Aorta (tissue), 5 donors: ENCODE results near the gene FGR. TPM values are rescaled to one million over a fixed set of nuclear protein-coding genes. Genes with fewer than 3 reads are reported as not detected.

Source experiments
- ATAC-seq: fragments of 200-7000 bp; cut with Tn5 transposase; one replicate; pipeline ENCODE4 v1.9.1; 2022; ENCODE audit warnings: moderate library complexity; ENCODE audit not compliant: low FRiP score
- DNase-seq, 2 donors: peaks; one replicate each; pipeline ENCODE4 v3.0.0-alpha.2; 2020
- H3K27ac ChIP-seq, 2 donors: one replicate each; pipeline ENCODE4 v1.5.1; 2013; ENCODE audit warnings: low read length in 2 of 2, mild to moderate bottlenecking in 2 of 2, moderate library complexity in 2 of 2, control low read depth in 1 of 2, inconsistent platforms in 1 of 2, low read depth in 1 of 2
- H3K27me3 ChIP-seq, 2 donors: one replicate each; pipeline ENCODE4 v1.6.1; 2013; ENCODE audit warnings: control low read depth in 1 of 2, low read length in 1 of 2, mild to moderate bottlenecking in 1 of 2, moderate library complexity in 1 of 2; ENCODE audit not compliant: insufficient read depth in 2 of 2, control insufficient read depth in 1 of 2
- H3K36me3 ChIP-seq, 2 donors: one replicate each; pipeline ENCODE4 v1.6.1; 2013; ENCODE audit warnings: control low read depth in 1 of 2, low read length in 1 of 2, mild to moderate bottlenecking in 1 of 2; ENCODE audit not compliant: insufficient read depth in 2 of 2, control insufficient read depth in 1 of 2
- H3K4me1 ChIP-seq, 2 donors: one replicate each; pipeline ENCODE4 v1.6.1; 2013; ENCODE audit warnings: low read length in 2 of 2, control low read depth in 1 of 2, mild to moderate bottlenecking in 1 of 2, moderate library complexity in 1 of 2; ENCODE audit not compliant: insufficient read depth in 2 of 2, control insufficient read depth in 1 of 2
- H3K4me3 ChIP-seq, 2 donors: one replicate each; pipeline ENCODE4 v1.5.1; 2013; ENCODE audit warnings: low read length in 2 of 2, control low read depth in 1 of 2, mild to moderate bottlenecking in 1 of 2
- H3K9me3 ChIP-seq: one replicate; pipeline ENCODE4 v1.6.1; 2013; ENCODE audit warnings: mild to moderate bottlenecking, low read length; ENCODE audit not compliant: control insufficient read depth
- WGBS, 2 donors: extraction: QIAGEN DNeasy Blood & Tissue Kit; methylation state at CpG; one replicate each; pipeline ENCODE4 v1.1.7; 2013; 5-methylcytosine and 5-hydroxymethylcytosine counted together
- intact Hi-C, 2 donors: fragments of 100-400 bp; cut with DNase I; formaldehyde crosslinking; loops; one replicate each; pipeline versions ENCODE4 v1.14.2 to v1.15.0; 2022
- polyA plus RNA-seq, 2 donors: library from polyadenylated mRNA; stranded (reverse); fragments of 200-250 nt; gene quantifications; one replicate each; pipeline ENCODE4 v1.2.3, GENCODE V29; 2013
- total RNA-seq, 2 donors: library from RNA; stranded (reverse); fragmentation: NEBNext Ultra II Directional; extraction: Animal tissue kit (Norgen Biotek cat#: 25700); gene quantifications; one replicate each; pipeline ENCODE4 v1.2.1, GENCODE V29; 2021
- donor health status: healthy with polysubstance abuse.
- donor health status: Bipolar disorder and iron deficiency.
- donor health status: DM: no; HTN: no; CAD: no.
- donor health status: DM: no; HTN: no; CAD: no.
- donor health status: DM: yes; HTN: yes; CAD: no.

FGR gene
- total and polyA plus RNA-seq, 4 donors, result 2.8 to 21.7 (median 12.1) TPM

- H3K27me3 ChIP-seq, result no peaks in the 10 kb centered on the region
- intact Hi-C loops, result no loop called here
- no peaks in the 10 kb centered on the region for H3K4me1 ChIP-seq
- H3K27ac ChIP-seq, result no peak overlapping the region
- DNase-seq, result no peak
- no peaks in the 10 kb centered on the region for H3K36me3 ChIP-seq
- no peaks in the 10 kb centered on the region for H3K9me3 ChIP-seq
- no peak overlapping the region for H3K4me3 ChIP-seq
- WGBS, 2 donors, result 85 to 92% methylated on average over 2 of the region's 2 CpGs
- no peak for ATAC-seq
Measured at GRCh38 chr1:27617420-27617819, 17.6 kb downstream of the FGR start.

- H3K36me3 ChIP-seq, result no peaks in the 10 kb centered on the region
- H3K4me3 ChIP-seq, result no peak overlapping the region
- no peaks in the 10 kb centered on the region for H3K27me3 ChIP-seq
- 96 to 98% methylated on average over 2 of the region's 2 CpGs for WGBS, 2 donors
- ATAC-seq (no peak), DNase-seq (no peak)
- H3K9me3 ChIP-seq, result no peaks in the 10 kb centered on the region
- intact Hi-C loops, result no loop called here
- H3K27ac ChIP-seq, result no peak overlapping the region
- no peaks in the 10 kb centered on the region for H3K4me1 ChIP-seq
Measured at GRCh38 chr1:27616441-27616840, 18.5 kb downstream of the FGR start.

GRCh38 chr1:27615346-27616192, 19.4 kb downstream of the FGR start:
- no peak overlapping the region for H3K4me3 ChIP-seq
- no peak overlapping the region for H3K27ac ChIP-seq
- intact Hi-C loops, result no loop called here
- H3K36me3 ChIP-seq, result no peaks in the 10 kb centered on the region
- peak; percentile 6 for ATAC-seq
- H3K27me3 ChIP-seq, result no peaks in the 10 kb centered on the region
- DNase-seq, result no peak
- 71 to 76% methylated on average over 41 of the region's 41 CpGs for whole genome bisulfite sequencing, 2 donors
- no peaks in the 10 kb centered on the region for H3K4me1 ChIP-seq
- no peaks in the 10 kb centered on the region for H3K9me3 ChIP-seq

- Histone ChIP-seq H3K4me1 (no peaks in the 10 kb centered on the region), H3K27me3 (no peaks in the 10 kb centered on the region), H3K4me3 (no peak overlapping the region), H3K36me3 (no peaks in the 10 kb centered on the region), H3K9me3 (no peaks in the 10 kb centered on the region), H3K27ac (no peak overlapping the region)
- 9 to 14% methylated on average over 26 of the region's 26 CpGs for whole genome bisulfite sequencing, 2 donors
- no peak for DNase-seq
- intact Hi-C loops, result no loop called here
- peak; percentile 35 for ATAC-seq
Measured at GRCh38 chr1:27614625-27615344, 20.2 kb downstream of the FGR start.

GRCh38 chr1:27614043-27614624, 20.9 kb downstream of the FGR start:
- DNase-seq (no peak), ATAC-seq (no peak)
- intact Hi-C loops, result no loop called here
- 80 to 81% methylated on average over 16 of the region's 16 CpGs for WGBS, 2 donors
- H3K27me3 ChIP-seq, result no peaks in the 10 kb centered on the region
- no peaks in the 10 kb centered on the region for H3K4me1 ChIP-seq
- H3K4me3 ChIP-seq, result no peak overlapping the region
- no peaks in the 10 kb centered on the region for H3K9me3 ChIP-seq
- H3K27ac ChIP-seq, result no peak overlapping the region
- H3K36me3 ChIP-seq, result no peaks in the 10 kb centered on the region

GRCh38 chr1:27612718-27613117, 22.3 kb downstream of the FGR start:
- Histone ChIP-seq H3K36me3 (no peaks in the 10 kb centered on the region), H3K27ac (no peak overlapping the region), H3K4me3 (no peak overlapping the region), H3K27me3 (no peaks in the 10 kb centered on the region), H3K9me3 (no peaks in the 10 kb centered on the region), H3K4me1 (no peaks in the 10 kb centered on the region)
- no peak for DNase-seq
- WGBS, 2 donors, result 87 to 91% methylated on average over 12 of the region's 12 CpGs
- ATAC-seq, result no peak
- intact Hi-C loops, result no loop called here

GRCh38 chr1:27611450-27611849, 23.5 kb downstream of the FGR start:
- Histone ChIP-seq H3K4me1 (no peaks in the 10 kb centered on the region), H3K9me3 (no peaks in the 10 kb centered on the region), H3K36me3 (no peaks in the 10 kb centered on the region), H3K4me3 (no peak overlapping the region), H3K27ac (no peak overlapping the region), H3K27me3 (no peaks in the 10 kb centered on the region)
- ATAC-seq, result no peak
- DNase-seq, result no peak
- WGBS, 2 donors, result 81 to 84% methylated on average over 4 of the region's 4 CpGs
- intact Hi-C loops, result no loop called here

- Histone ChIP-seq H3K4me3 (no peak overlapping the region), H3K9me3 (no peaks in the 10 kb centered on the region), H3K36me3 (no peaks in the 10 kb centered on the region), H3K27me3 (no peaks in the 10 kb centered on the region), H3K4me1 (no peaks in the 10 kb centered on the region), H3K27ac (no peak overlapping the region)
- 85 to 86% methylated on average over 12 of the region's 12 CpGs for WGBS, 2 donors
- intact Hi-C loops, result loop anchor here (2.0 to 10.0 kb wide), 5 partner anchors 38 to 312 kb away; partner anchors contain the start of genes GPR3 (in 1 of the 2) and WASF2 (in 1 of the 2)
- ATAC-seq (no peak), DNase-seq (no peak)
Measured at GRCh38 chr1:27609618-27610240, 25.3 kb downstream of the FGR start.
